GM12878 (cell line): ENCODE results near the gene OCLN.
"Not testable (repeated sequence)": the region's sequence is repeated elsewhere in the genome, so short reads cannot be mapped to it uniquely, and the experiment has no call there.

ENCODE experiments used
- HDAC6 ChIP-seq: fragments of 200-600 bp; sonication (generic); IDR thresholded peaks from one replicate; pipeline ENCODE4 v1.8.0; 2017; ENCODE audit warnings: antibody characterized with exemption; ENCODE audit not compliant: unreplicated experiment
- TF ChIP-seq, protein P1 (sequence below), 3 experiments: IDR thresholded peaks in 2 of 3; conservative IDR thresholded peaks in 1 of 3; 2 replicates each; pipeline ENCODE4 v1.5.1; 2011; ENCODE audit warnings: low read depth in 3 of 3, low read length in 3 of 3, mild to moderate bottlenecking in 3 of 3, control low read depth in 2 of 3, moderate library complexity in 2 of 3, inconsistent platforms in 1 of 3, mixed read lengths in 1 of 3; ENCODE audit not compliant: control insufficient read depth in 2 of 3, insufficient read depth in 1 of 3; ENCODE audit errors: extremely low read depth in 1 of 3
- TF ChIP-seq, protein P2 (sequence below): IDR thresholded peaks from 2 replicates; pipeline ENCODE4 v1.6.1; 2012; ENCODE audit warnings: mild to moderate bottlenecking, low read depth, low read length

DNA sequence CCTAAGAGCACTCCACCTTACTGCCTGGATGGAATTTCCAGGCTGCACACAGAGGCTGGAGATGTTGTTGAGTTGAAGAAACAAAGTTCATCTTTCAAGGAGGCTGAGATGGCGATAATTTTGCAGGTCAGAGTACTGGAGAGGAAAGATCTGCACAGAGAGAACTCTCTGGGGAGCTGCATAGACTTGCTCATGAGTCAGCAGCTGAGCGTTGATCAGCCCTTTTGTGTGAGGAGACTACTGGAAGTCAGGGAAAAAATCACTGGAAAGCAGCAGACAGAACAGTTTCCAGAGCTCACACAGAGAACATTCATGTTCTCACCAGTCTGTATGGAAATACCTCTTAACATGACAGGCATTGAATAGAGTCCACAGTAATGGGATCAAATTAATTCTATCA is 90.8 kb downstream of the OCLN start:
- TF ChIP-seq HDAC6: not testable (repeated sequence)
- TF ChIP-seq, protein P1, sequence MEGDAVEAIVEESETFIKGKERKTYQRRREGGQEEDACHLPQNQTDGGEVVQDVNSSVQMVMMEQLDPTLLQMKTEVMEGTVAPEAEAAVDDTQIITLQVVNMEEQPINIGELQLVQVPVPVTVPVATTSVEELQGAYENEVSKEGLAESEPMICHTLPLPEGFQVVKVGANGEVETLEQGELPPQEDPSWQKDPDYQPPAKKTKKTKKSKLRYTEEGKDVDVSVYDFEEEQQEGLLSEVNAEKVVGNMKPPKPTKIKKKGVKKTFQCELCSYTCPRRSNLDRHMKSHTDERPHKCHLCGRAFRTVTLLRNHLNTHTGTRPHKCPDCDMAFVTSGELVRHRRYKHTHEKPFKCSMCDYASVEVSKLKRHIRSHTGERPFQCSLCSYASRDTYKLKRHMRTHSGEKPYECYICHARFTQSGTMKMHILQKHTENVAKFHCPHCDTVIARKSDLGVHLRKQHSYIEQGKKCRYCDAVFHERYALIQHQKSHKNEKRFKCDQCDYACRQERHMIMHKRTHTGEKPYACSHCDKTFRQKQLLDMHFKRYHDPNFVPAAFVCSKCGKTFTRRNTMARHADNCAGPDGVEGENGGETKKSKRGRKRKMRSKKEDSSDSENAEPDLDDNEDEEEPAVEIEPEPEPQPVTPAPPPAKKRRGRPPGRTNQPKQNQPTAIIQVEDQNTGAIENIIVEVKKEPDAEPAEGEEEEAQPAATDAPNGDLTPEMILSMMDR (IDR thresholded peaks at IDR 0.05 in 2 of 3, conservative IDR thresholded peaks at IDR 0.05 in 1 of 3; ENCODE audit: control insufficient read depth in 2 of 3, extremely low read depth in 1 of 3, insufficient read depth in 1 of 3, low read depth in 3 of 3, low read length in 3 of 3): not testable (repeated sequence)
- TF ChIP-seq, protein P2, sequence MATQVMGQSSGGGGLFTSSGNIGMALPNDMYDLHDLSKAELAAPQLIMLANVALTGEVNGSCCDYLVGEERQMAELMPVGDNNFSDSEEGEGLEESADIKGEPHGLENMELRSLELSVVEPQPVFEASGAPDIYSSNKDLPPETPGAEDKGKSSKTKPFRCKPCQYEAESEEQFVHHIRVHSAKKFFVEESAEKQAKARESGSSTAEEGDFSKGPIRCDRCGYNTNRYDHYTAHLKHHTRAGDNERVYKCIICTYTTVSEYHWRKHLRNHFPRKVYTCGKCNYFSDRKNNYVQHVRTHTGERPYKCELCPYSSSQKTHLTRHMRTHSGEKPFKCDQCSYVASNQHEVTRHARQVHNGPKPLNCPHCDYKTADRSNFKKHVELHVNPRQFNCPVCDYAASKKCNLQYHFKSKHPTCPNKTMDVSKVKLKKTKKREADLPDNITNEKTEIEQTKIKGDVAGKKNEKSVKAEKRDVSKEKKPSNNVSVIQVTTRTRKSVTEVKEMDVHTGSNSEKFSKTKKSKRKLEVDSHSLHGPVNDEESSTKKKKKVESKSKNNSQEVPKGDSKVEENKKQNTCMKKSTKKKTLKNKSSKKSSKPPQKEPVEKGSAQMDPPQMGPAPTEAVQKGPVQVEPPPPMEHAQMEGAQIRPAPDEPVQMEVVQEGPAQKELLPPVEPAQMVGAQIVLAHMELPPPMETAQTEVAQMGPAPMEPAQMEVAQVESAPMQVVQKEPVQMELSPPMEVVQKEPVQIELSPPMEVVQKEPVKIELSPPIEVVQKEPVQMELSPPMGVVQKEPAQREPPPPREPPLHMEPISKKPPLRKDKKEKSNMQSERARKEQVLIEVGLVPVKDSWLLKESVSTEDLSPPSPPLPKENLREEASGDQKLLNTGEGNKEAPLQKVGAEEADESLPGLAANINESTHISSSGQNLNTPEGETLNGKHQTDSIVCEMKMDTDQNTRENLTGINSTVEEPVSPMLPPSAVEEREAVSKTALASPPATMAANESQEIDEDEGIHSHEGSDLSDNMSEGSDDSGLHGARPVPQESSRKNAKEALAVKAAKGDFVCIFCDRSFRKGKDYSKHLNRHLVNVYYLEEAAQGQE: not testable (repeated sequence)
